Measurements from ENCODE around the gene EFCAB9.

The EFCAB9 gene

GRCh38 chr5:172166030-172166826 lies 27.7 kb upstream of the EFCAB9 start:
- no peak for DNase-seq

- DNase-seq, result no peak
Observed at GRCh38 chr5:172167895-172168294, 26.1 kb upstream of the EFCAB9 start.

- no peak for DNase-seq
Observed at GRCh38 chr5:172168311-172168710, 25.7 kb upstream of the EFCAB9 start.

- no peak for DNase-seq
Observed at GRCh38 chr5:172169216-172169615, 24.8 kb upstream of the EFCAB9 start.

- DNase-seq, result no peak
Observed at GRCh38 chr5:172170251-172170701, 23.7 kb upstream of the EFCAB9 start.

- DNase-seq, result no peak
Observed at GRCh38 chr5:172171118-172171517, 22.9 kb upstream of the EFCAB9 start.

GRCh38 chr5:172172912-172173563 lies 20.9 kb upstream of the EFCAB9 start:
- no peak for DNase-seq

- no peak for DNase-seq
Observed at GRCh38 chr5:172173564-172174153, 20.3 kb upstream of the EFCAB9 start.

GRCh38 chr5:172175263-172175719 lies 18.7 kb upstream of the EFCAB9 start:
- DNase-seq, result no peak

- DNase-seq, result no peak
Observed at GRCh38 chr5:172177176-172177575, 16.8 kb upstream of the EFCAB9 start.

- no peak for DNase-seq
Observed at GRCh38 chr5:172178301-172178987, 15.5 kb upstream of the EFCAB9 start.

GRCh38 chr5:172178991-172179989 lies 14.7 kb upstream of the EFCAB9 start:
- no peak for DNase-seq

- DNase-seq, result no peak
Observed at GRCh38 chr5:172180936-172181335, 13.0 kb upstream of the EFCAB9 start.

GRCh38 chr5:172182291-172182690 lies 11.7 kb upstream of the EFCAB9 start:
- DNase-seq, result no peak

GRCh38 chr5:172183881-172184280 lies 10.1 kb upstream of the EFCAB9 start:
- no peak for DNase-seq

- DNase-seq, result no peak
Observed at GRCh38 chr5:172185096-172185461, 8.9 kb upstream of the EFCAB9 start.

GRCh38 chr5:172186114-172186695 lies 7.8 kb upstream of the EFCAB9 start:
- no peak for DNase-seq

GRCh38 chr5:172187118-172188032 lies 6.6 kb upstream of the EFCAB9 start:
- DNase-seq, result no peak

- peak; percentile 73 for DNase-seq
Observed at GRCh38 chr5:172188033-172188892, 5.7 kb upstream of the EFCAB9 start, which contains the start of gene STK10. Gene STK10 (minus strand): TSS chr5:172188224. CDS start chr5:172188042, 182 bp downstream.

Measured in NCI-H1694 treated with DMSO at 0.1 percent for 48 hours (cell line).